ENCODE measurements around the gene CASZ1.

Gene CASZ1

GRCh38 chr1:10670190-10670589 is 126.3 kb downstream of the CASZ1 start:
- no peak for DNase-seq (ENCODE audit: low read depth)

DNA sequence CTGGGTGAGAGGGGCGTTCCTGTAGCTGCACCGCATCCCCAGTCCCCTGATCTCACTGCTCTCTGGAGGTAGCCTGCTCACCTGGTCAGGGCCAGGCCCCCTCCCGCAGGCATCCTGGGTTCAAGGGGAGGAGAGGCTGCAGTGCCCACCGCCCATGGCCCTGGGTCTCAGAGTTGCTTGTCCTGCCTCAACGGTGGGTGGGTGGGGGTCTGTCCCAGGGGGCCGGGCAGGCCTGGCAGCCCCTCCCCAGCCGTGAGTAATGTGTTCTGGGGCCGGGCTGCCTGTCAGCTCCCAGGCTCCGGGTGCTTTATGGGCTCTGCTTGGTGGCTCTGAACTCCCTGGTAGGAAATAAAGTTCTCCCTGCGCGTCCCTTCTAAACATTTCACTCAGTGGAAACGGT is 126.9 kb downstream of the CASZ1 start:
- DNase-seq (ENCODE audit: low read depth), result no peak

DNA sequence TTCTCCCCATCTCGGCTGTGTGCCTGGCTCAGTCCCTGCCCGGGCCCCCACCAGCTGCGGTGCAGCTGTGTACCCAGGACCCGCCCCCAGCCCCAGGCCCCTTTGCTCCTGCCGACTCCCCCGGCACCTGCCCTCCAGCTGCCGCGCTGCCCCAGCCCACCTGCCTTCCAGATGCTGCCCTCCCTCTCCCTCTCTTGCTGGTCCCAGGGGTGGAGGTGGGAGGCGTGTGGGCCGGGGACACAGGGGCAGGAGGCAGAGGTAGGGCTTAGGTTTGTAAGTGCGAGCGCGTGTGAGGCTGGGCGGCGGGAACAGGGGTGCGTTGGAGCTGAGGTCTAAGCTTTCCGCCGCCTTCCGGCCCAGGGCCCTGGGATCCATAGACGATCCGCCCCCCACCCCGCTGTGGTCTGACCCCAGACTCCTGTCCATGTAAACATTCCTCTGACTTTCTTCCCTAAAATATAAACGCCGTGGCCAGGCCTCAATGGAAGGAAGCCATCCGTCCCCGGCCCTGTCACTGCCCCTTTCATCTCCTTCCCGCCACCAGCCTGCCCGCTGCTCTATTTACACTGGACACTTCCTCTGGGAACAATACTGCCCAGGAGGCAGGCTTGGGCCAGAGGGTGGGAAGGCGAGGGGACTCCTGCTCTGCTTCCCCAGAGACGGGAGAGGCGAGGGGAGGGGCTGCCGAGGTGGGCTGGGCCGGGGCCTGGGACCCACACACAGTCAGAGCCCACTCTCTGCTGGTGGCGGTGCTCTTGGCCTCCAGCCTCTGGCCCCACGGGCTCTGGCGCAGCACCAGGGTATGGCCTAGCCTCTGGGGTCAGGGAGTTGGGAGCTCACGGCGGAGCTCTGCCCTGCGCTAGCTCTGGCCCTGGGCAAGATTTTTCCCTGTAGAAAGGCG is 128.3 kb downstream of the CASZ1 start:
- no peak for DNase-seq (ENCODE audit: low read depth)

DNA sequence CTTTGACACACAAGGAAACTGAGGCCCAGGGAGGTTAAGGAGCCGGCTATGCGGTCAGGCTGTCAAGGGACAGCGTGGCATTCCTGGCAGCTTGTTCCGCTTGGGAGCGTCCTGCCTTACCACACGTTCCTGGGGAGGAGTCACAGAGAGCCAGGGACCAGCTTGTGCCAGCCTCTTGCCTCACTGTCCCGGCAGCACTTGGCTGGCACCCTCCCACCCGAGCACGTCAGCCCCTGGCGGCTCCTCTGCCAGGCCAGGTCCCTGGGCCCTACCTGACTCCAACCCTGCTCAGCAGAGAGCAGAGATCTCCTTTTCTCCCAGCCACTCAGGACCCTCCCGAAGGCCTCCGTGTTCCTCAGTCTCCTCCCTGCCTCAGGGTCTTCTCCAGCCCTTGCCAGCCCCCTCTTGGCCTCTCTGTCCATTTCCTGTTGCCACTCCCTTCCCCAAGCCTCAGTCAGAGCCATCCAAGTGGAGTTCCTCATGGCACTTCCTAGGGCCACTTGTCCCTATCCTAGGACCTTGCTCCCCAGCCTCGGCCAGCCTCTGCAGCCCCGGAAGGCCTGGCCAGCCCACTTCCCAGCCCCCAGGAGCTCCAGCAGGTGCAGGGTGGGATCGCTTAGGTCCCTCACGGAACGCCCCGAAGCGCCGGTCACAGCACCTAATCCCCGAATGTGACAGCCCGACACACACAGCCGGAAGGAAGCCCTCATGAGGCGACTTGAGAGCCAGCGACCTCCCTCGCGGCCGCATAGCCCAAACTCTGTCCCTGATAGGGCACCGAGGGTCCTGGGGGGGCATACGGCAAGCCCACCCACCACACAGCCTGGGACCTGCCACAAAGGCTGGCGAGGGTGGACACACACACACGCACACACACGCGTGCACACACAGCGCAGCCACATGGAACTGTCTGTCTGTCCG is 130.3 kb downstream of the CASZ1 start:
- no peak for DNase-seq (ENCODE audit: low read depth)

GRCh38 chr1:10665226-10665625 is 131.2 kb downstream of the CASZ1 start:
- no peak for DNase-seq (ENCODE audit: low read depth)

DNA sequence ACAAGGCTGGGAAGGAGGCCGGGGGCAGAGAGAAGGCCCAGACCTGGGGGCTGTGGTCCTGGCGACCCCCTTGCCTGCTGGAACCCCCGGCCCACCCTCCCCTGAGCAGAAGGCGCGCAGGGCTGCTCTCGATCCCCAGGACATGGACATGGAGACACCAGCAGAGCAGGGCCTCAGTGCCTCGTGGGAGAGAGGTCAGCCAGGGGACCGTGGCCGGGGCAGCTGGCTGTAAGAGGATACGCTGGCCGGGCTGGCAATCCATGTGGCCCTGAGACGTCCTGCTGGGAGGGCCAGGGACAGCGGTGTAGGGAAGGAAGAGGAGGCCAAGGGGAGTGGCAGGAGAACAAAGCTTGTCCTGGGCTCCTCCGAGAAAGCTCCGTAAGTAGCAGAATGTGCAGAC is 132.2 kb downstream of the CASZ1 start:
- no peak for DNase-seq (ENCODE audit: low read depth)

- no peak for DNase-seq (ENCODE audit: low read depth)
These were observed 132.8 kb downstream of the CASZ1 start for GRCh38 chr1:10663678-10664035.

DNA sequence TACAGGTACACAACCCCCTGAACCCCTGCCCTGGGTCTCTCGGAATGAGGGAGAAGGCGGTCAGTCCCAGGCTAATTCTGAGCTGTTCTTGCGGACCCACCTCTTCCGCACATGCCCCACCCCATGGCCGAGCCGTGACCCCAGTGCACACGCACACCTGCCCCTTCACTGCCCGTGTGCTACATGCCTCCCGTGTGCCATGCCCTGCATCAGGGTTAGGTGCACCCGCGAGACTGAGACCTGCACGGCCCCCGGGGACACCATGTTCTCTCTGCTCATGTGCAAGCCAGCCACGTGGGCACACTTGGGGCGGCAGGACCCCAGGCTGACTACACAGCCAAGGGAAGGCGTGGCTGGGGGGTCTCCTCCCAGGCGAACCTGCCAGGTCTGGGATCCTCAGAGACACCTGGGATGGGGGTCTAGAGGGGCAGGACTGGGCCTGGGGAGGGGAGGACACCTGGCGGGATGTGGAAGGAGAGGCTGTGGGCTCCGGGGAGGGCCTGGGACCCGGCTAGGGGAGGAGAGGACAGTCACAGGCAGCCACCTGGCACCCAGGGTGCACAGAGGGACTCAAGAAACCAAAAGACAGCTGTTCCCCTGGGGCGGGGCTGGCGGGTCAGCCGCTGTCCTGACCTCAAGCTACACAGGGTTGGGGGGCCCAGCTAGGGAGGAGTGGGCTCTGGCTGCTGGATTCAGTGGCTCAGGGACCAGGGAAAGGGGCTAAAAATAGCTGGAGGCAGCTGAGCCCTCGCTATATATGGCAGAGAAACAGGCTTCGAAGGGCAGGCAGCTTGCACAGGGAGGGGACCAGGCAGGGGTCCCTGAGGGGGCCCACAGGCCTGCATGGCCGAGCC is 133.4 kb downstream of the CASZ1 start:
- no peak for DNase-seq (ENCODE audit: low read depth)

- no peak for DNase-seq (ENCODE audit: low read depth)
These were observed 134.3 kb downstream of the CASZ1 start for GRCh38 chr1:10662090-10662688.

DNA sequence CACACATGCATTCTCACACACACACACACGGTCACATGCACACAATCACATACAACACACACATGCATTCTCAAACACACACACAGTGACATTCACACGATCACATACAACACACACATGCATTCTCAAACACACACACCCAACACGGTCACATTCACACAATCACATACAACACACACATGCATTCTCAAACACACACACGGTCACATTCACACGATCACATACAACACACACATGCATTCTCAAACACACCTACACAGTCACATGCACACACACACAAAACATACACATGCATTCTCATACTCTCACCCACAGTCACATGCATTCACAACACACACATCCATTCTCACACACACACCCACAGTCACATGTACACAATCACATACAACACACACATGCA is 135.0 kb downstream of the CASZ1 start:
- DNase-seq (ENCODE audit: low read depth), result no peak

GRCh38 chr1:10659646-10660540 is 136.6 kb downstream of the CASZ1 start:
- DNase-seq (ENCODE audit: low read depth), result no peak

DNA sequence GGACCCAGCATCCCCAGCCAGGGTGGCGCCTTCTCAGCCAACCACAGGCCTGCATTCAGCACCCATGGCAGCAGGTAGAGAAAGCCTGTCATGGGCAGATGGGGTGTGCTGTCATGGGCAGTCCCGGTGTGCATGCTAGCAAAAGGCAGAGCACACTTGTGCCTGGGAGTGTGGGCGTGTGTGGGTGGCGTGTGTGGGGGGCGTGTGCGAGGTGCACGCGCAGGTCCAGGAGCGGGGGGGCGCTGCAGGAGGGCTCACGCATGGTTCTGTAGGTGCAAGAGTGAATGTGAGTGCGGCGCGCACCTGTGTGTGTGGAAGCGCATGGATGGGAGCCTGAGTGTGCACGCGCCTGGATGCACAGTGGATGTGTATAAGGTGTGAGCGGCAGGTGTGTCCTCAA is 137.2 kb downstream of the CASZ1 start:
- DNase-seq (ENCODE audit: low read depth), result no peak

GRCh38 chr1:10658396-10659066 is 137.9 kb downstream of the CASZ1 start:
- no peak for DNase-seq (ENCODE audit: low read depth)

GRCh38 chr1:10657088-10657847 is 139.2 kb downstream of the CASZ1 start:
- DNase-seq (ENCODE audit: low read depth), result no peak

GRCh38 chr1:10656431-10656830 is 140.0 kb downstream of the CASZ1 start:
- no peak for DNase-seq (ENCODE audit: low read depth)

- no peak for DNase-seq (ENCODE audit: low read depth)
These were observed 141.4 kb downstream of the CASZ1 start for GRCh38 chr1:10655002-10655401.

GRCh38 chr1:10653370-10654125 is 142.9 kb downstream of the CASZ1 start:
- DNase-seq (ENCODE audit: low read depth), result no peak

DNA sequence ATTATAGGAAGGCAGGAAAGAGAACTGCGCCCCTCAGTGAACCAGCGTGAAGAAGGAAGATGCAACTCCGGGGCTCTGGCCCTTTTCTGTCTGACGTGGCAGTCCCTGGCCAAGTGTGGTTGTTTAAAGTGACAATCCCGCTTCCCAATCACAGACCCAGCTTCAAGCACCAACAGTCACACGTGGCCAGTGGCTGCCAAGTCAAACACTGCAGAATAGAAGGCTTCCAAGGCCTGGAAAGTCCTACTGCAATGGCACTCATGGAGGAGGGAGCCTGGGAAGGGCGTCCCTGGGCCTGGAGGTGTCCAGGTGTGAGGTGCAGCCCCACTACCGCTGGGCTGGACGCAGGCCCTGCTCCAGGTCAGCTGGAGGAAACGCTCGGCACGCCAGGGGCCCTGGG is 143.8 kb downstream of the CASZ1 start:
- DNase-seq (ENCODE audit: low read depth), result no peak

- no peak for DNase-seq (ENCODE audit: low read depth)
These were observed 144.7 kb downstream of the CASZ1 start for GRCh38 chr1:10651793-10652192.

Data from stimulated activated CD8-positive, alpha-beta memory T cell treated with anti-CD3 and anti-CD28 coated beads, Interleukin-12 subunit alpha, Interleukin-12 subunit beta, amount 100 ng/mL, for 4 hours (primary cell).